Naive B cell (primary cell): ENCODE data around the gene SPI1. TPM values are rescaled to one million over a fixed set of nuclear protein-coding genes. Genes with fewer than 3 reads are reported as not detected.
A peak's percentile ranks its signal among the peaks of the same experiment; 100 is the strongest.

ENCODE experiments used
- ATAC-seq, 2 donors: fragments of 150-1000 bp; cut with Tn5 transposase; 2 replicates each; pipeline ENCODE4 v1.10.0; 2021; ENCODE audit warnings: low read depth in 2 of 2, mild to moderate bottlenecking in 2 of 2, moderate library complexity in 2 of 2
- DNase-seq: peaks from one replicate; pipeline ENCODE4 v3.0.0; 2022
- H3K27ac Mint-ChIP-seq, 6 donors: one replicate each; pipeline ENCODE4 v1.8.0; 2020 to 2022; ENCODE audit warnings: mild to moderate bottlenecking in 6 of 6, mixed read lengths in 6 of 6, moderate library complexity in 5 of 6, inconsistent platforms in 2 of 6
- H3K27me3 Mint-ChIP-seq, 3 donors: one replicate each; pipeline ENCODE4 v1.8.0; 2021 to 2022; ENCODE audit warnings: mixed read lengths in 3 of 3, mild to moderate bottlenecking in 1 of 3
- H3K36me3 Mint-ChIP-seq, 2 donors: one replicate each; pipeline ENCODE4 v1.8.0; 2020 to 2022; ENCODE audit warnings: mixed read lengths in 2 of 2, inconsistent platforms in 1 of 2, mild to moderate bottlenecking in 1 of 2
- H3K4me1 Mint-ChIP-seq, 3 donors: one replicate each; pipeline ENCODE4 v1.8.0; 2020 to 2022; ENCODE audit warnings: mixed read lengths in 3 of 3, inconsistent platforms in 1 of 3, mild to moderate bottlenecking in 1 of 3, moderate library complexity in 1 of 3
- H3K4me3 Mint-ChIP-seq, 8 donors: one replicate each; pipeline ENCODE4 v1.8.0; 2020 to 2022; ENCODE audit warnings: mild to moderate bottlenecking in 8 of 8, mixed read lengths in 8 of 8, moderate library complexity in 8 of 8, inconsistent platforms in 2 of 8
- H3K9me3 Mint-ChIP-seq, 7 donors: one replicate each; pipeline ENCODE4 v1.8.0; 2020 to 2022; ENCODE audit warnings: mixed read lengths in 7 of 7, mild to moderate bottlenecking in 5 of 7, inconsistent platforms in 2 of 7, moderate library complexity in 1 of 7
- polyA plus RNA-seq, 6 donors: library from polyadenylated mRNA; unstranded; fragments of 300-500 nt; fragmentation: Illumina TruSeq; gene quantifications; one replicate each; pipeline ENCODE4 v1.2.3, GENCODE V29; 2021; ENCODE audit warnings: low read depth in 6 of 6

SPI1 gene
- polyA plus RNA-seq, result 10 to 100 TPM; 42.8 to 74.6 (median 51.7) TPM

- peak within 1 kb of the TSS in 1 of 8 donors; percentile 96 for H3K4me3 Mint-ChIP-seq
- no peaks in the 10 kb centered on the region for H3K9me3 Mint-ChIP-seq
- no peaks in the 10 kb centered on the region for H3K36me3 Mint-ChIP-seq
- DNase-seq (peak; percentile 83), ATAC-seq (peak; percentile 91 to 93)
- H3K27me3 Mint-ChIP-seq, result no peaks in the 10 kb centered on the region
- peak within 1 kb of the TSS in 2 of 6 donors; percentile 96 to 100 for H3K27ac Mint-ChIP-seq
- peaks cover 33 to 45% (median 44%) of the 10 kb centered on the region in 3 donors for H3K4me1 Mint-ChIP-seq
Measured at GRCh38 chr11:47378010-47378835, at the start of gene SPI1. Gene SPI1, minus strand, starts transcription at chr11:47378547. Its CDS starts 194 bp downstream, at chr11:47378353.

GRCh38 chr11:47426062-47426956, 48.0 kb upstream of the SPI1 start, which contains the start of gene PSMC3:
Gene PSMC3, minus strand, starts transcription at chr11:47426439. Its CDS starts 160 bp downstream, at chr11:47426279.
- no peaks in the 10 kb centered on the region for H3K27me3 Mint-ChIP-seq

GRCh38 chr11:47425611-47426010, 47.3 kb upstream of the SPI1 start:
- Mint-ChIP-seq H3K36me3 (peaks cover 0 to 23% of the 10 kb centered on the region in 2 donors), H3K27me3 (no peaks in the 10 kb centered on the region), H3K27ac (peak overlapping the region; percentile 22 to 99 (median 98)), H3K4me1 (peaks cover 17 to 31% (median 31%) of the 10 kb centered on the region in 3 donors), H3K9me3 (no peaks in the 10 kb centered on the region), H3K4me3 (peak overlapping the region; percentile 95 to 100 (median 100))
- ATAC-seq, result no peak
- no peak for DNase-seq

More at GRCh38 chr11:47426062-47426956, 48.0 kb upstream of the SPI1 start, which contains the start of gene PSMC3:
- Mint-ChIP-seq H3K4me3 (peak within 1 kb of the TSS; percentile 95 to 100 (median 100)), H3K9me3 (no peaks in the 10 kb centered on the region), H3K4me1 (peaks cover 17 to 31% (median 28%) of the 10 kb centered on the region in 3 donors), H3K27ac (peak within 1 kb of the TSS; percentile 97 to 99 (median 98)), H3K36me3 (peaks cover 0 to 23% of the 10 kb centered on the region in 2 donors)
- ATAC-seq (peak; percentile 90 to 92), DNase-seq (peak; percentile 98)

GRCh38 chr11:47418454-47419259, 40.3 kb upstream of the SPI1 start:
- Mint-ChIP-seq H3K36me3 (peaks cover 4 to 10% of the 10 kb centered on the region in 2 donors), H3K27ac (peak overlapping the region in 1 of 6 donors; percentile 34), H3K27me3 (no peaks in the 10 kb centered on the region), H3K4me3 (no peak overlapping the region), H3K4me1 (peaks cover 4 to 14% (median 6%) of the 10 kb centered on the region in 3 donors), H3K9me3 (no peaks in the 10 kb centered on the region)
- ATAC-seq (no peak), DNase-seq (no peak)

- no peaks in the 10 kb centered on the region for H3K27me3 Mint-ChIP-seq
- peak overlapping the region in 1 of 8 donors; percentile 41 for H3K4me3 Mint-ChIP-seq
- peaks cover 4 to 14% (median 6%) of the 10 kb centered on the region in 3 donors for H3K4me1 Mint-ChIP-seq
- H3K27ac Mint-ChIP-seq, result peak overlapping the region in 1 of 6 donors; percentile 36
- ATAC-seq (no peak), DNase-seq (no peak)
- peaks cover 4 to 10% of the 10 kb centered on the region in 2 donors for H3K36me3 Mint-ChIP-seq
- no peaks in the 10 kb centered on the region for H3K9me3 Mint-ChIP-seq
Measured at GRCh38 chr11:47417712-47418111, 39.4 kb upstream of the SPI1 start.

- peak overlapping the region in 2 of 6 donors; percentile 7 to 31 for H3K27ac Mint-ChIP-seq
- peaks cover 4 to 10% of the 10 kb centered on the region in 2 donors for H3K36me3 Mint-ChIP-seq
- ATAC-seq, result no peak
Measured at GRCh38 chr11:47415949-47416472, 37.7 kb upstream of the SPI1 start.

GRCh38 chr11:47415091-47415854, 36.9 kb upstream of the SPI1 start:
- ATAC-seq, result no peak
- Mint-ChIP-seq H3K4me1 (peaks cover 4 to 20% (median 6%) of the 10 kb centered on the region in 3 donors), H3K36me3 (peaks cover 4 to 8% of the 10 kb centered on the region in 2 donors), H3K27me3 (no peaks in the 10 kb centered on the region), H3K9me3 (no peaks in the 10 kb centered on the region), H3K4me3 (no peak overlapping the region), H3K27ac (peak overlapping the region in 3 of 6 donors; percentile 5 to 28 (median 7))
- DNase-seq, result no peak

More at GRCh38 chr11:47415949-47416472, 37.7 kb upstream of the SPI1 start:
- H3K9me3 Mint-ChIP-seq, result no peaks in the 10 kb centered on the region
- no peak for DNase-seq
- H3K4me1 Mint-ChIP-seq, result peaks cover 4 to 20% (median 6%) of the 10 kb centered on the region in 3 donors
- no peaks in the 10 kb centered on the region for H3K27me3 Mint-ChIP-seq
- no peak overlapping the region for H3K4me3 Mint-ChIP-seq

GRCh38 chr11:47414685-47415070, 36.3 kb upstream of the SPI1 start:
- no peak for DNase-seq
- H3K27ac Mint-ChIP-seq, result no peak overlapping the region

GRCh38 chr11:47413908-47414684, 35.7 kb upstream of the SPI1 start:
- Mint-ChIP-seq H3K4me3 (peak overlapping the region in 1 of 8 donors; percentile 66), H3K27me3 (no peaks in the 10 kb centered on the region), H3K9me3 (no peaks in the 10 kb centered on the region), H3K27ac (peak overlapping the region in 2 of 6 donors; percentile 59 to 82), H3K36me3 (no peaks in the 10 kb centered on the region), H3K4me1 (peaks cover 9 to 29% (median 10%) of the 10 kb centered on the region in 3 donors)
- ATAC-seq, result no peak
- no peak for DNase-seq

More at GRCh38 chr11:47414685-47415070, 36.3 kb upstream of the SPI1 start:
- no peak for ATAC-seq
- Mint-ChIP-seq H3K27me3 (no peaks in the 10 kb centered on the region), H3K36me3 (peaks cover 0 to 2% of the 10 kb centered on the region in 2 donors), H3K4me3 (no peak overlapping the region), H3K9me3 (no peaks in the 10 kb centered on the region), H3K4me1 (peaks cover 4 to 24% (median 6%) of the 10 kb centered on the region in 3 donors)

GRCh38 chr11:47413351-47413750, 35.0 kb upstream of the SPI1 start:
- Mint-ChIP-seq H3K4me3 (no peak overlapping the region), H3K9me3 (no peaks in the 10 kb centered on the region), H3K27ac (peak overlapping the region in 3 of 6 donors; percentile 22 to 90 (median 38)), H3K36me3 (no peaks in the 10 kb centered on the region), H3K27me3 (no peaks in the 10 kb centered on the region), H3K4me1 (peaks cover 15 to 35% (median 15%) of the 10 kb centered on the region in 3 donors)
- DNase-seq (no peak), ATAC-seq (no peak)
